Karpas-422 (cell line): ENCODE measurements around the gene RNASET2. TPM values are rescaled to one million over a fixed set of nuclear protein-coding genes. Genes with fewer than 3 reads are reported as not detected.

Experiments
- DNase-seq: peaks from one replicate; pipeline ENCODE4 v3.0.0-alpha.2; 2015
- H2AFZ ChIP-seq: fragments of 200-600 bp; sonication (generic); 2 replicates; pipeline ENCODE4 v1.6.1; 2014; ENCODE audit warnings: antibody characterized with exemption, low read length, mixed read lengths
- H3K27ac ChIP-seq: fragments of 200-600 bp; sonication (generic); 2 replicates; pipeline ENCODE4 v1.5.1; 2014; ENCODE audit warnings: mild to moderate bottlenecking, low read length, moderate library complexity
- H3K27me3 ChIP-seq: fragments of 200-600 bp; sonication (generic); 2 replicates; pipeline ENCODE4 v1.6.1; 2014; ENCODE audit warnings: low read length, mixed read lengths
- H3K36me3 ChIP-seq: fragments of 200-600 bp; sonication (generic); 2 replicates; pipeline ENCODE4 v1.6.1; 2014; ENCODE audit warnings: low read length, mixed read lengths; ENCODE audit not compliant: insufficient read depth
- H3K4me1 ChIP-seq: fragments of 200-600 bp; sonication (generic); 2 replicates; pipeline ENCODE4 v1.6.1; 2014; ENCODE audit warnings: mild to moderate bottlenecking, low read length, mixed read lengths
- H3K4me2 ChIP-seq: fragments of 200-600 bp; sonication (generic); 2 replicates; pipeline ENCODE4 v1.6.1; 2014; ENCODE audit warnings: low read length, low read depth, mild to moderate bottlenecking; ENCODE audit not compliant: poor library complexity, severe bottlenecking
- H3K4me3 ChIP-seq: fragments of 200-600 bp; sonication (generic); 2 replicates; pipeline ENCODE4 v1.5.1; 2014; ENCODE audit warnings: mild to moderate bottlenecking, antibody characterized with exemption, low read length, mixed read lengths
- H3K79me2 ChIP-seq: fragments of 200-600 bp; sonication (generic); 2 replicates; pipeline ENCODE4 v1.6.1; 2014; ENCODE audit warnings: mild to moderate bottlenecking, low read length, mixed read lengths
- H3K9ac ChIP-seq: fragments of 200-600 bp; sonication (generic); 2 replicates; pipeline ENCODE4 v1.6.0; 2014; ENCODE audit warnings: low read length
- H3K9me2 ChIP-seq: fragments of 200-600 bp; sonication (generic), shearing (Covaris generic); replicated peaks from 2 replicates; pipeline ENCODE4 v1.6.0; 2014; ENCODE audit warnings: mild to moderate bottlenecking, low read length, moderate library complexity; ENCODE audit not compliant: insufficient read depth
- H3K9me3 ChIP-seq: fragments of 300-700, 200-600 bp; sonication (generic); 2 replicates; pipeline ENCODE4 v1.6.1; 2014; ENCODE audit warnings: low read length, mixed read lengths
- H4K20me1 ChIP-seq: fragments of 200-600 bp; sonication (generic); 2 replicates; pipeline ENCODE4 v1.6.1; 2014; ENCODE audit warnings: mild to moderate bottlenecking, antibody characterized with exemption, low read length, low read depth; ENCODE audit not compliant: insufficient read depth
- total RNA-seq: library from RNA; depleted of rRNA; stranded (reverse); fragments of >200 nt; shearing (Covaris generic); gene quantifications from 2 replicates; pipeline ENCODE4 v1.2.3, GENCODE V29; 2014; ENCODE audit warnings: low replicate concordance; rRNA removed

Gene RNASET2
- 147 and 246 TPM in 2 replicates for total RNA-seq

GRCh38 chr6:166956444-166957086 lies at the start of gene RNASET2:
Gene RNASET2, minus strand, starts transcription at chr6:166956550. Its CDS starts 368 bp downstream, at chr6:166956182.
- Histone ChIP-seq H3K79me2 (peaks cover 18% of the 10 kb centered on the region), H4K20me1 (no peaks in the 10 kb centered on the region), H3K27ac (peak within 1 kb of the TSS; percentile 64), H3K9ac (peak within 1 kb of the TSS; percentile 89), H3K36me3 (no peaks in the 10 kb centered on the region), H3K4me3 (peak within 1 kb of the TSS; percentile 93), H3K9me3 (no peaks in the 10 kb centered on the region), H3K4me1 (peaks cover 50% of the 10 kb centered on the region), H3K4me2 (peak within 1 kb of the TSS; percentile 99), H3K27me3 (no peaks in the 10 kb centered on the region), H3K9me2 (no peaks in the 10 kb centered on the region), H2AFZ (peak within 1 kb of the TSS; percentile 78)
- peak; percentile 97 for DNase-seq

GRCh38 chr6:167005350-167006159 lies 49.2 kb upstream of the RNASET2 start:
- peaks cover 20% of the 10 kb centered on the region for H3K4me1 ChIP-seq
- H3K36me3 ChIP-seq = peaks cover 61% of the 10 kb centered on the region
- no peak overlapping the region for H3K27ac ChIP-seq
- DNase-seq = no peak
- no peaks in the 10 kb centered on the region for H3K27me3 ChIP-seq
- no peak overlapping the region for H3K4me2 ChIP-seq
- no peak overlapping the region for H3K4me3 ChIP-seq
- no peak overlapping the region for H2AFZ ChIP-seq
- H3K9ac ChIP-seq = no peak overlapping the region
- H4K20me1 ChIP-seq = no peaks in the 10 kb centered on the region
- H3K9me2 ChIP-seq = no peaks in the 10 kb centered on the region
- no peaks in the 10 kb centered on the region for H3K9me3 ChIP-seq
- H3K79me2 ChIP-seq = peaks cover 66% of the 10 kb centered on the region

- H3K79me2 ChIP-seq = peaks cover 90% of the 10 kb centered on the region
- H3K9ac ChIP-seq = peak overlapping the region; percentile 93
- peaks cover 8% of the 10 kb centered on the region; the same call in 1 of the 2 replicates for H4K20me1 ChIP-seq
- H3K27me3 ChIP-seq = no peaks in the 10 kb centered on the region
- H3K9me3 ChIP-seq = no peaks in the 10 kb centered on the region
- H3K9me2 ChIP-seq = no peaks in the 10 kb centered on the region
- no peak overlapping the region for H3K27ac ChIP-seq
- no peak for DNase-seq
- H3K4me3 ChIP-seq = peak overlapping the region; percentile 97; the same call in 1 of the 2 replicates
- no peak overlapping the region for H2AFZ ChIP-seq
- peak overlapping the region; percentile 94 for H3K4me2 ChIP-seq
- H3K4me1 ChIP-seq = peaks cover 37% of the 10 kb centered on the region
- H3K36me3 ChIP-seq = peaks cover 45% of the 10 kb centered on the region
Observed at GRCh38 chr6:167000759-167001158, 44.4 kb upstream of the RNASET2 start.

GRCh38 chr6:166999884-167000253 lies 43.5 kb upstream of the RNASET2 start:
- DNase-seq = peak; percentile 59
- Histone ChIP-seq H3K4me3 (peak overlapping the region; percentile 97), H3K27ac (peak overlapping the region; percentile 31), H3K9ac (peak overlapping the region; percentile 93), H3K27me3 (no peaks in the 10 kb centered on the region), H4K20me1 (peaks cover 8% of the 10 kb centered on the region; the same call in 1 of the 2 replicates), H2AFZ (peak overlapping the region; percentile 96), H3K4me2 (peak overlapping the region; percentile 94), H3K79me2 (peaks cover 89% of the 10 kb centered on the region), H3K4me1 (peaks cover 37% of the 10 kb centered on the region), H3K36me3 (peaks cover 39% of the 10 kb centered on the region; the same call in 1 of the 2 replicates), H3K9me3 (no peaks in the 10 kb centered on the region), H3K9me2 (no peaks in the 10 kb centered on the region)

GRCh38 chr6:166999145-166999883 lies 43.0 kb upstream of the RNASET2 start, which contains the start of gene CEP43:
Gene CEP43, plus strand, starts transcription at chr6:166999397. Its CDS starts 16 bp downstream, at chr6:166999413.
- Histone ChIP-seq H3K36me3 (peaks cover 43% of the 10 kb centered on the region; the same call in 1 of the 2 replicates), H3K4me3 (peak within 1 kb of the TSS; percentile 97), H3K79me2 (peaks cover 93% of the 10 kb centered on the region), H3K27ac (peak within 1 kb of the TSS; percentile 34), H3K9ac (peak within 1 kb of the TSS; percentile 93), H3K4me2 (peak within 1 kb of the TSS; percentile 94), H3K9me3 (no peaks in the 10 kb centered on the region), H3K9me2 (no peaks in the 10 kb centered on the region), H2AFZ (peak within 1 kb of the TSS; percentile 96), H4K20me1 (peaks cover 8% of the 10 kb centered on the region; the same call in 1 of the 2 replicates), H3K27me3 (no peaks in the 10 kb centered on the region), H3K4me1 (peaks cover 37% of the 10 kb centered on the region)
- DNase-seq = peak; percentile 98

- Histone ChIP-seq H3K4me3 (peak overlapping the region; percentile 97), H3K27ac (peak overlapping the region; percentile 34), H3K9me2 (no peaks in the 10 kb centered on the region), H3K79me2 (peaks cover 93% of the 10 kb centered on the region), H3K27me3 (no peaks in the 10 kb centered on the region), H3K4me1 (peaks cover 37% of the 10 kb centered on the region), H4K20me1 (peaks cover 8% of the 10 kb centered on the region; the same call in 1 of the 2 replicates), H3K9me3 (no peaks in the 10 kb centered on the region), H3K9ac (peak overlapping the region; percentile 83), H2AFZ (no peak overlapping the region), H3K4me2 (peak overlapping the region; percentile 58), H3K36me3 (peaks cover 42% of the 10 kb centered on the region; the same call in 1 of the 2 replicates)
- peak; percentile 63 for DNase-seq
Observed at GRCh38 chr6:166998256-166999144, 42.1 kb upstream of the RNASET2 start.

- H3K9me3 ChIP-seq = no peaks in the 10 kb centered on the region
- peaks cover 41% of the 10 kb centered on the region for H3K4me1 ChIP-seq
- peak; percentile 67 for DNase-seq
- H3K9ac ChIP-seq = peak overlapping the region; percentile 83
- H3K36me3 ChIP-seq = peaks cover 41% of the 10 kb centered on the region; the same call in 1 of the 2 replicates
- H2AFZ ChIP-seq = 0 out of 2 replicates have a peak overlapping the region, but pooled peaks have one; percentile 0
- H3K27ac ChIP-seq = no peak overlapping the region
- H3K79me2 ChIP-seq = peaks cover 94% of the 10 kb centered on the region
- H4K20me1 ChIP-seq = peaks cover 8% of the 10 kb centered on the region; the same call in 1 of the 2 replicates
- H3K27me3 ChIP-seq = no peaks in the 10 kb centered on the region
- peak overlapping the region; percentile 58 for H3K4me2 ChIP-seq
- peak overlapping the region; percentile 97 for H3K4me3 ChIP-seq
- H3K9me2 ChIP-seq = no peaks in the 10 kb centered on the region
Observed at GRCh38 chr6:166997768-166998255, 41.5 kb upstream of the RNASET2 start.
